ENCODE results near the gene XAB2. TPM values are rescaled to one million over a fixed set of nuclear protein-coding genes. Genes with fewer than 3 reads are reported as not detected.

The XAB2 gene
- total and polyA plus RNA-seq, 2 experiments from 2014 or later = 19.9 to 24.5 TPM

- WGBS (ENCODE audit: low lambda C conversion rate, missing lambda C conversion rate) = 11% methylated on average over 15 of the region's 15 CpGs
- Histone ChIP-seq H3K4me3 (peak overlapping the region; percentile 68), H3K27me3 (no peaks in the 10 kb centered on the region), H3K36me3 (replicated peaks; ENCODE audit: insufficient read depth, low read depth) (no peaks in the 10 kb centered on the region), H3K9me3 (ENCODE audit: low read depth) (no peaks in the 10 kb centered on the region), H3K27ac (peak overlapping the region; percentile 60), H3K4me1 (ENCODE audit: insufficient read depth) (peaks cover 14% of the 10 kb centered on the region), H2AFZ (peak overlapping the region; percentile 30), H3K79me2 (peaks cover 46% of the 10 kb centered on the region), H3K4me2 (peak overlapping the region; percentile 93), H4K20me1 (ENCODE audit: insufficient read depth, poor library complexity, severe bottlenecking) (no peaks in the 10 kb centered on the region), H3K9me2 (replicated peaks; ENCODE audit: insufficient read depth) (no peaks in the 10 kb centered on the region)
- TF ChIP-seq EZH2 (IDR thresholded peaks at IDR 0.05; ENCODE audit: borderline replicate concordance) (no peak), CTCF (IDR thresholded peaks at IDR 0.05; ENCODE audit: poor library complexity) (no peak), EZH2phosphoT487 (IDR thresholded peaks at IDR 0.05; ENCODE audit: low read depth, severe bottlenecking, unreplicated experiment) (no peak)
- DNase-seq (ENCODE audit: low spot score) = no peak
Measured at GRCh38 chr19:7628589-7629311, 595 bp downstream of the XAB2 start.

GRCh38 chr19:7627166-7627565 lies 2.2 kb downstream of the XAB2 start:
- H3K27ac ChIP-seq = no peak overlapping the region
- H3K36me3 ChIP-seq (replicated peaks; ENCODE audit: insufficient read depth, low read depth) = no peaks in the 10 kb centered on the region
- no peaks in the 10 kb centered on the region for H3K27me3 ChIP-seq
- H3K4me2 ChIP-seq = no peak overlapping the region
- H3K4me1 ChIP-seq (ENCODE audit: insufficient read depth) = peaks cover 14% of the 10 kb centered on the region
- 96% methylated on average over 22 of the region's 24 CpGs for WGBS (ENCODE audit: low lambda C conversion rate, missing lambda C conversion rate)
- DNase-seq (ENCODE audit: low spot score) = no peak
- no peaks in the 10 kb centered on the region for H3K9me3 ChIP-seq (ENCODE audit: low read depth)
- H3K9me2 ChIP-seq (replicated peaks; ENCODE audit: insufficient read depth) = no peaks in the 10 kb centered on the region
- TF ChIP-seq EZH2phosphoT487 (IDR thresholded peaks at IDR 0.05; ENCODE audit: low read depth, severe bottlenecking, unreplicated experiment) (no peak), EZH2 (IDR thresholded peaks at IDR 0.05; ENCODE audit: borderline replicate concordance) (no peak), CTCF (IDR thresholded peaks at IDR 0.05; ENCODE audit: poor library complexity) (no peak)
- H3K79me2 ChIP-seq = peaks cover 46% of the 10 kb centered on the region
- no peak overlapping the region for H2AFZ ChIP-seq
- H4K20me1 ChIP-seq (ENCODE audit: insufficient read depth, poor library complexity, severe bottlenecking) = no peaks in the 10 kb centered on the region
- no peak overlapping the region for H3K4me3 ChIP-seq

GRCh38 chr19:7625763-7626372 lies 3.5 kb downstream of the XAB2 start:
- peaks cover 43% of the 10 kb centered on the region for H3K79me2 ChIP-seq
- no peak for TF ChIP-seq EZH2phosphoT487 (IDR thresholded peaks at IDR 0.05; ENCODE audit: low read depth, severe bottlenecking, unreplicated experiment)
- TF ChIP-seq CTCF (IDR thresholded peaks at IDR 0.05; ENCODE audit: poor library complexity) = no peak
- no peak for TF ChIP-seq EZH2 (IDR thresholded peaks at IDR 0.05; ENCODE audit: borderline replicate concordance)
- 99% methylated on average over 34 of the region's 34 CpGs for WGBS (ENCODE audit: low lambda C conversion rate, missing lambda C conversion rate)
- no peak overlapping the region for H3K4me3 ChIP-seq
- H3K27me3 ChIP-seq = no peaks in the 10 kb centered on the region
- H3K4me1 ChIP-seq (ENCODE audit: insufficient read depth) = peaks cover 14% of the 10 kb centered on the region
- no peak overlapping the region for H2AFZ ChIP-seq
- no peak for DNase-seq (ENCODE audit: low spot score)
- H3K36me3 ChIP-seq (replicated peaks; ENCODE audit: insufficient read depth, low read depth) = no peaks in the 10 kb centered on the region
- H3K9me3 ChIP-seq (ENCODE audit: low read depth) = no peaks in the 10 kb centered on the region
- no peaks in the 10 kb centered on the region for H4K20me1 ChIP-seq (ENCODE audit: insufficient read depth, poor library complexity, severe bottlenecking)
- no peaks in the 10 kb centered on the region for H3K9me2 ChIP-seq (replicated peaks; ENCODE audit: insufficient read depth)
- no peak overlapping the region for H3K4me2 ChIP-seq
- H3K27ac ChIP-seq = no peak overlapping the region
